SU-DHL-6 (cell line): Measurements from ENCODE around the gene ADAM10.

Source experiments
- EZH2phosphoT487 ChIP-seq: fragments of 200-600 bp; sonication (generic), shearing (Covaris generic); conservative IDR thresholded peaks from 2 replicates; pipeline ENCODE4 v1.6.1; 2018; ENCODE audit warnings: mild to moderate bottlenecking, antibody characterized with exemption, low read length, moderate library complexity, mixed read lengths
- TF ChIP-seq, protein P1 (sequence below): fragments of 200-600 bp; sonication (generic); IDR thresholded peaks from one replicate; pipeline ENCODE4 v1.5.1; 2017; ENCODE audit warnings: antibody characterized with exemption, mild to moderate bottlenecking, low read length, moderate library complexity; ENCODE audit not compliant: insufficient read depth, poor library complexity, severe bottlenecking

DNA sequence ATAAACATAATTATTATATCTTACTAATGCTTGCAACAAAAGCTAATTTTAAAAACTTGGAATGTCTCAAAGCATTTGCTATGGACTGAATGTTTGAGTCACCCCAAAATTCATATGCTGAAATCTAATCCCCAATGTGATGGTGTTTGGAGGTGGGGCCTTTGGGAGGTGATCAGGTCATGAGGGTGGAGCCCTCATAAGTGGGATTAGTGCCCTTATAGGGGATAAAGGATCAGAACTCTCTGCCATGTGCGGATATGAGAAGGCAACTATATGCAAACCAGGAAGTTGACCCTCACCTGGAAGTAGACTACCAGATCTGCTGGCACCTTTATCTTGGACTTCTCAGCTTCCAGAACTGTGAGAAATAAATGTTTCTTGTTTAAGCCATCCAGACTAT is 180.1 kb downstream of the ADAM10 start:
- no peak for TF ChIP-seq EZH2phosphoT487
- TF ChIP-seq, protein P1, sequence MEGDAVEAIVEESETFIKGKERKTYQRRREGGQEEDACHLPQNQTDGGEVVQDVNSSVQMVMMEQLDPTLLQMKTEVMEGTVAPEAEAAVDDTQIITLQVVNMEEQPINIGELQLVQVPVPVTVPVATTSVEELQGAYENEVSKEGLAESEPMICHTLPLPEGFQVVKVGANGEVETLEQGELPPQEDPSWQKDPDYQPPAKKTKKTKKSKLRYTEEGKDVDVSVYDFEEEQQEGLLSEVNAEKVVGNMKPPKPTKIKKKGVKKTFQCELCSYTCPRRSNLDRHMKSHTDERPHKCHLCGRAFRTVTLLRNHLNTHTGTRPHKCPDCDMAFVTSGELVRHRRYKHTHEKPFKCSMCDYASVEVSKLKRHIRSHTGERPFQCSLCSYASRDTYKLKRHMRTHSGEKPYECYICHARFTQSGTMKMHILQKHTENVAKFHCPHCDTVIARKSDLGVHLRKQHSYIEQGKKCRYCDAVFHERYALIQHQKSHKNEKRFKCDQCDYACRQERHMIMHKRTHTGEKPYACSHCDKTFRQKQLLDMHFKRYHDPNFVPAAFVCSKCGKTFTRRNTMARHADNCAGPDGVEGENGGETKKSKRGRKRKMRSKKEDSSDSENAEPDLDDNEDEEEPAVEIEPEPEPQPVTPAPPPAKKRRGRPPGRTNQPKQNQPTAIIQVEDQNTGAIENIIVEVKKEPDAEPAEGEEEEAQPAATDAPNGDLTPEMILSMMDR, result no peak
